ENCODE measurements around the gene PHKA2.

The PHKA2 gene

GRCh38 chrX:18924507-18925088, 59.3 kb downstream of the PHKA2 start:
- no peak for DNase-seq
- H3K9me3 ChIP-seq: no peaks in the 10 kb centered on the region
- H3K4me3 ChIP-seq (ENCODE audit: low read depth, low read length): no peak overlapping the region
- H3K36me3 ChIP-seq: no peaks in the 10 kb centered on the region
- H3K4me1 ChIP-seq: no peaks in the 10 kb centered on the region
- no peak for TF ChIP-seq CTCF (IDR thresholded peaks at IDR 0.05; ENCODE audit: low read depth, low read length)
- H3K27me3 ChIP-seq: no peaks in the 10 kb centered on the region

GRCh38 chrX:18920566-18920965, 63.3 kb downstream of the PHKA2 start:
- TF ChIP-seq CTCF (IDR thresholded peaks at IDR 0.05; ENCODE audit: low read depth, low read length): no peak
- Histone ChIP-seq H3K27me3 (no peaks in the 10 kb centered on the region), H3K4me1 (no peaks in the 10 kb centered on the region), H3K4me3 (ENCODE audit: low read depth, low read length) (no peak overlapping the region), H3K9me3 (no peaks in the 10 kb centered on the region), H3K36me3 (no peaks in the 10 kb centered on the region)
- DNase-seq: no peak

GRCh38 chrX:18920079-18920478, 63.8 kb downstream of the PHKA2 start:
- Histone ChIP-seq H3K4me3 (ENCODE audit: low read depth, low read length) (no peak overlapping the region), H3K27me3 (no peaks in the 10 kb centered on the region), H3K9me3 (no peaks in the 10 kb centered on the region), H3K4me1 (no peaks in the 10 kb centered on the region), H3K36me3 (no peaks in the 10 kb centered on the region)
- TF ChIP-seq CTCF (IDR thresholded peaks at IDR 0.05; ENCODE audit: low read depth, low read length): no peak
- DNase-seq: no peak

GRCh38 chrX:18917831-18918230, 66.1 kb downstream of the PHKA2 start:
- H3K4me1 ChIP-seq: no peaks in the 10 kb centered on the region
- no peaks in the 10 kb centered on the region for H3K27me3 ChIP-seq
- no peaks in the 10 kb centered on the region for H3K36me3 ChIP-seq
- DNase-seq: no peak
- no peak for TF ChIP-seq CTCF (IDR thresholded peaks at IDR 0.05; ENCODE audit: low read depth, low read length)
- H3K4me3 ChIP-seq (ENCODE audit: low read depth, low read length): no peak overlapping the region
- H3K9me3 ChIP-seq: no peaks in the 10 kb centered on the region

GRCh38 chrX:18906286-18906685, 77.6 kb downstream of the PHKA2 start:
- no peaks in the 10 kb centered on the region for H3K9me3 ChIP-seq
- H3K36me3 ChIP-seq: peaks cover 6% of the 10 kb centered on the region; the same call in 1 of the 2 replicates
- TF ChIP-seq CTCF (IDR thresholded peaks at IDR 0.05; ENCODE audit: low read depth, low read length): no peak
- no peak for DNase-seq
- H3K27me3 ChIP-seq: no peaks in the 10 kb centered on the region
- no peak overlapping the region for H3K4me3 ChIP-seq (ENCODE audit: low read depth, low read length)
- H3K4me1 ChIP-seq: no peaks in the 10 kb centered on the region

- no peaks in the 10 kb centered on the region for H3K27me3 ChIP-seq
- peaks cover 22% of the 10 kb centered on the region for H3K36me3 ChIP-seq
- no peak for DNase-seq
- H3K4me1 ChIP-seq: no peaks in the 10 kb centered on the region
- H3K9me3 ChIP-seq: no peaks in the 10 kb centered on the region
- no peak for TF ChIP-seq CTCF (IDR thresholded peaks at IDR 0.05; ENCODE audit: low read depth, low read length)
- H3K4me3 ChIP-seq (ENCODE audit: low read depth, low read length): no peak overlapping the region
Measured at GRCh38 chrX:18900401-18900976, 83.4 kb downstream of the PHKA2 start.

Data from BE2C (cell line).